HEK293 (cell line): ENCODE data around the gene ZC2HC1C.

Source experiments
- CTCF ChIA-PET: fragments of 350-600 bp; formaldehyde crosslinking; extraction: SDS; loops from one replicate; lab custom pipeline; 2021; ENCODE audit warnings: antibody characterized with exemption; lab: Yijun Ruan, JAX
- POLR2A ChIA-PET: fragments of 300-600 bp; formaldehyde crosslinking; extraction: SDS; loops from one replicate; lab custom pipeline; 2020; ENCODE audit warnings: antibody characterized with exemption, inconsistent platforms; lab: Yijun Ruan, JAX
- H3K27ac ChIP-seq: fragments of 200-500 bp; sonication (Bioruptor generic); 2 replicates; pipeline ENCODE4 v1.5.1; 2014; ENCODE audit warnings: low read depth, low read length, control low read depth, inconsistent platforms; ENCODE audit errors: extremely low read depth
- H3K36me3 ChIP-seq, 2 experiments: fragments of 200-500 bp in 1 of 2; sonication (Bioruptor generic) in 1 of 2; 1 replicate in 1 of 2; 2 replicates in 1 of 2; pipeline ENCODE4 v1.5.1; 2014 to 2017; ENCODE audit warnings: inconsistent platforms in 2 of 2, low read length in 2 of 2; ENCODE audit not compliant: control insufficient read depth in 2 of 2, insufficient read depth in 1 of 2
- H3K4me1 ChIP-seq: fragments of 200-500 bp; sonication (Bioruptor generic); 2 replicates; pipeline ENCODE4 v1.5.1; 2014; ENCODE audit warnings: mild to moderate bottlenecking, low read length, inconsistent platforms; ENCODE audit not compliant: control insufficient read depth, insufficient read depth
- H3K4me3 ChIP-seq: 2 replicates; pipeline ENCODE4 v1.5.1; 2011; ENCODE audit warnings: low read depth, mild to moderate bottlenecking, control low read depth, low read length, moderate library complexity
- H3K9me3 ChIP-seq: fragments of 200-500 bp; sonication (Bioruptor generic); 2 replicates; pipeline ENCODE4 v1.5.1; 2014; ENCODE audit warnings: low read depth, low read length, inconsistent platforms; ENCODE audit not compliant: control insufficient read depth, insufficient read depth
- FEZF1 ChIP-seq: fragments of 450-650 bp; formaldehyde crosslinking; IDR thresholded peaks from 2 replicates; pipeline ENCODE4 v1.5.1; 2016; ENCODE audit warnings: missing biosample characterization, missing genetic modification characterization
- HOXC10 ChIP-seq: sonication (generic); formaldehyde crosslinking; IDR thresholded peaks from 2 replicates; pipeline ENCODE4 v1.8.1; 2023; ENCODE audit warnings: mild to moderate bottlenecking, missing genetic modification reagents
- KLF1 ChIP-seq: fragments of 450-650 bp; formaldehyde crosslinking; IDR thresholded peaks from 2 replicates; pipeline ENCODE4 v1.5.1; 2016; ENCODE audit warnings: missing biosample characterization, missing genetic modification characterization
- OVOL3 ChIP-seq: fragments of 450-650 bp; formaldehyde crosslinking; IDR thresholded peaks from 2 replicates; pipeline ENCODE4 v1.5.1; 2016; ENCODE audit warnings: missing biosample characterization, missing genetic modification characterization
- REST ChIP-seq: fragments of 450-650 bp; formaldehyde crosslinking; IDR thresholded peaks from 2 replicates; pipeline ENCODE4 v1.5.1; 2016; ENCODE audit warnings: missing biosample characterization, missing genetic modification characterization
- SP3 ChIP-seq: fragments of 450-650 bp; formaldehyde crosslinking; IDR thresholded peaks from 2 replicates; pipeline ENCODE4 v1.5.1; 2016; ENCODE audit warnings: missing biosample characterization, missing genetic modification characterization
- YY2 ChIP-seq: fragments of 450-650 bp; formaldehyde crosslinking; IDR thresholded peaks from 2 replicates; pipeline ENCODE4 v1.5.1; 2016; ENCODE audit warnings: missing biosample characterization, missing genetic modification characterization
- ZBTB17 ChIP-seq: fragments of 450-650 bp; formaldehyde crosslinking; IDR thresholded peaks from 2 replicates; pipeline ENCODE4 v1.5.1; 2016; ENCODE audit warnings: missing biosample characterization, missing genetic modification characterization
- ZBTB26 ChIP-seq: fragments of 450-650 bp; formaldehyde crosslinking; optimal IDR thresholded peaks from 2 replicates; pipeline ENCODE3; 2016; ENCODE audit warnings: missing biosample characterization, mild to moderate bottlenecking, missing genetic modification characterization
- ZBTB48 ChIP-seq: fragments of 450-650 bp; formaldehyde crosslinking; IDR thresholded peaks from 2 replicates; pipeline ENCODE4 v1.5.1; 2016; ENCODE audit warnings: missing biosample characterization, missing genetic modification characterization
- ZBTB6 ChIP-seq: fragments of 450-650 bp; formaldehyde crosslinking; IDR thresholded peaks from 2 replicates; pipeline ENCODE4 v1.5.1; 2017; ENCODE audit warnings: missing biosample characterization, missing genetic modification characterization
- ZFP37 ChIP-seq: fragments of 450-650 bp; formaldehyde crosslinking; IDR thresholded peaks from 2 replicates; pipeline ENCODE4 v1.5.1; 2016; ENCODE audit warnings: missing biosample characterization, missing genetic modification characterization
- ZNF10 ChIP-seq: fragments of 450-650 bp; formaldehyde crosslinking; IDR thresholded peaks from 2 replicates; pipeline ENCODE4 v1.5.1; 2017; ENCODE audit warnings: missing biosample characterization, missing genetic modification characterization
- ZNF280C ChIP-seq: fragments of 450-650 bp; formaldehyde crosslinking; IDR thresholded peaks from 2 replicates; pipeline ENCODE4 v1.5.1; 2016; ENCODE audit warnings: missing biosample characterization, missing genetic modification characterization
- ZNF341 ChIP-seq: fragments of 450-650 bp; formaldehyde crosslinking; IDR thresholded peaks from 2 replicates; pipeline ENCODE4; 2016; ENCODE audit warnings: low read depth, missing biosample characterization, missing genetic modification characterization
- ZNF416 ChIP-seq: fragments of 450-650 bp; formaldehyde crosslinking; IDR thresholded peaks from 2 replicates; pipeline ENCODE4 v1.5.1; 2016; ENCODE audit warnings: missing biosample characterization, missing genetic modification characterization
- ZNF510 ChIP-seq: fragments of 450-650 bp; formaldehyde crosslinking; IDR thresholded peaks from 2 replicates; pipeline ENCODE4 v1.5.1; 2018; ENCODE audit warnings: mild to moderate bottlenecking, missing genetic modification characterization, missing biosample characterization; ENCODE audit not compliant: insufficient replicate concordance
- ZNF544 ChIP-seq: fragments of 450-650 bp; formaldehyde crosslinking; IDR thresholded peaks from 2 replicates; pipeline ENCODE4 v1.5.0; 2017; ENCODE audit warnings: missing biosample characterization, missing genetic modification characterization
- ZNF558 ChIP-seq: fragments of 450-650 bp; formaldehyde crosslinking; IDR thresholded peaks from 2 replicates; pipeline ENCODE4 v1.5.1; 2016; ENCODE audit warnings: missing biosample characterization, missing genetic modification characterization
- ZNF621 ChIP-seq: fragments of 450-650 bp; formaldehyde crosslinking; IDR thresholded peaks from 2 replicates; pipeline ENCODE4 v1.5.1; 2017; ENCODE audit warnings: missing biosample characterization, missing genetic modification characterization
- ZNF660 ChIP-seq: fragments of 450-650 bp; IDR thresholded peaks from 2 replicates; pipeline ENCODE4 v1.5.1; 2018; ENCODE audit warnings: missing biosample characterization, mild to moderate bottlenecking, missing genetic modification characterization
- ZNF837 ChIP-seq: fragments of 450-650 bp; formaldehyde crosslinking; IDR thresholded peaks from 2 replicates; pipeline ENCODE4 v1.5.1; 2016; ENCODE audit warnings: missing biosample characterization, missing genetic modification characterization
- ZSCAN30 ChIP-seq: fragments of 450-650 bp; IDR thresholded peaks from 2 replicates; pipeline ENCODE4 v1.5.1; 2018; ENCODE audit warnings: missing biosample characterization, mild to moderate bottlenecking, missing genetic modification characterization, moderate library complexity

Gene ZC2HC1C

GRCh38 chr14:75125617-75126016, 56.2 kb downstream of the ZC2HC1C start:
- TF ChIP-seq ZNF837: no peak
- no peak for TF ChIP-seq ZNF10 (tag by site-specific recombination)
- TF ChIP-seq ZBTB17 (tag by site-specific recombination): 0 out of 2 replicates have a peak, but pooled peaks have one; percentile 13
- no peak for TF ChIP-seq ZNF621 (tag by site-specific recombination)
- peak overlapping the region; percentile 98 for H3K4me3 ChIP-seq
- ChIA-PET POLR2A (interaction anchor here (1.1 to 1.6 kb wide), 3 partner anchors 15 to 168 kb away, joined by 3 to 4 read pairs (median 3); no protein-coding TSS in a partner anchor), CTCF (interaction anchor here (0.9 to 1.9 kb wide), 3 partner anchors 169 to 363 kb away, joined by 3 to 10 read pairs (median 3); no protein-coding TSS in a partner anchor)
- H3K36me3 ChIP-seq: peaks cover 0 to 22% of the 10 kb centered on the region in 2 experiments; a peak in 2 of 3 replicates
- H3K27ac ChIP-seq: no peak overlapping the region
- H3K4me1 ChIP-seq: peaks cover 19% of the 10 kb centered on the region
- no peaks in the 10 kb centered on the region for H3K9me3 ChIP-seq

GRCh38 chr14:75126121-75126544, 56.7 kb downstream of the ZC2HC1C start:
- Histone ChIP-seq H3K27ac (peak overlapping the region; percentile 94), H3K4me3 (peak overlapping the region; percentile 98), H3K4me1 (peaks cover 19% of the 10 kb centered on the region), H3K36me3 (peaks cover 0 to 17% of the 10 kb centered on the region in 2 experiments; a peak in 2 of 3 replicates), H3K9me3 (no peaks in the 10 kb centered on the region)
- TF ChIP-seq ZNF544 (no peak), ZBTB6 (tag by site-specific recombination) (no peak), FEZF1 (no peak), OVOL3 (tag by site-specific recombination) (no peak), ZNF510 (no peak), KLF1 (no peak), HOXC10 (CRISPR knock-in tag) (no peak), ZBTB48 (tag by site-specific recombination) (no peak), ZNF416 (no peak), ZNF280C (tag by site-specific recombination) (no peak), ZNF660 (tag by site-specific recombination) (no peak), ZSCAN30 (no peak), ZNF558 (tag by site-specific recombination) (no peak)
- CTCF ChIA-PET: interaction anchor here (0.6 to 1.9 kb wide), 3 partner anchors 10 to 169 kb away, joined by 3 to 10 read pairs (median 5); partner anchors contain the start of gene ACYP1
- POLR2A ChIA-PET: interaction anchor here (0.6 to 1.7 kb wide), 9 partner anchors 15 to 371 kb away, joined by 3 to 7 read pairs (median 3); partner anchors contain the start of genes FOS, YLPM1 and ZC2HC1C

GRCh38 chr14:75126679-75127473, 57.4 kb downstream of the ZC2HC1C start, which contains the start of gene NEK9:
Gene NEK9 (minus strand): TSS chr14:75127048. CDS start chr14:75126921, 127 bp downstream.
- peak within 1 kb of the TSS; percentile 94 for H3K27ac ChIP-seq
- H3K4me3 ChIP-seq: peak within 1 kb of the TSS; percentile 98
- CTCF ChIA-PET: interaction anchor here (0.6 to 1.7 kb wide), 4 partner anchors 11 to 527 kb away, joined by 3 to 12 read pairs (median 4); partner anchors contain the start of gene ACYP1
- H3K36me3 ChIP-seq: peaks cover 0 to 16% of the 10 kb centered on the region in 2 experiments; a peak in 2 of 3 replicates
- no peaks in the 10 kb centered on the region for H3K9me3 ChIP-seq
- POLR2A ChIA-PET: interaction anchor here (0.6 to 1.7 kb wide), 17 partner anchors 12 to 530 kb away, joined by 3 to 7 read pairs (median 3); partner anchors contain the start of genes FOS, YLPM1 and ZC2HC1C
- H3K4me1 ChIP-seq: peaks cover 19% of the 10 kb centered on the region
- peak; percentile 31; the same call in 1 of the 2 replicates for TF ChIP-seq SP3 (tag by site-specific recombination)
- peak; percentile 70 for TF ChIP-seq REST (tag by site-specific recombination)
- peak; percentile 97 for TF ChIP-seq ZBTB26
- peak; percentile 70 for TF ChIP-seq YY2 (tag by site-specific recombination)
- TF ChIP-seq ZNF341 (tag by site-specific recombination): peak; percentile 29; the same call in 1 of the 2 replicates
- peak; percentile 69 for TF ChIP-seq ZFP37 (tag by site-specific recombination)
